ENCODE results near the gene ZNF630.
"Not testable (repeated sequence)": the region's sequence is repeated elsewhere in the genome, so short reads cannot be mapped to it uniquely, and the experiment has no call there.

Gene ZNF630

DNA sequence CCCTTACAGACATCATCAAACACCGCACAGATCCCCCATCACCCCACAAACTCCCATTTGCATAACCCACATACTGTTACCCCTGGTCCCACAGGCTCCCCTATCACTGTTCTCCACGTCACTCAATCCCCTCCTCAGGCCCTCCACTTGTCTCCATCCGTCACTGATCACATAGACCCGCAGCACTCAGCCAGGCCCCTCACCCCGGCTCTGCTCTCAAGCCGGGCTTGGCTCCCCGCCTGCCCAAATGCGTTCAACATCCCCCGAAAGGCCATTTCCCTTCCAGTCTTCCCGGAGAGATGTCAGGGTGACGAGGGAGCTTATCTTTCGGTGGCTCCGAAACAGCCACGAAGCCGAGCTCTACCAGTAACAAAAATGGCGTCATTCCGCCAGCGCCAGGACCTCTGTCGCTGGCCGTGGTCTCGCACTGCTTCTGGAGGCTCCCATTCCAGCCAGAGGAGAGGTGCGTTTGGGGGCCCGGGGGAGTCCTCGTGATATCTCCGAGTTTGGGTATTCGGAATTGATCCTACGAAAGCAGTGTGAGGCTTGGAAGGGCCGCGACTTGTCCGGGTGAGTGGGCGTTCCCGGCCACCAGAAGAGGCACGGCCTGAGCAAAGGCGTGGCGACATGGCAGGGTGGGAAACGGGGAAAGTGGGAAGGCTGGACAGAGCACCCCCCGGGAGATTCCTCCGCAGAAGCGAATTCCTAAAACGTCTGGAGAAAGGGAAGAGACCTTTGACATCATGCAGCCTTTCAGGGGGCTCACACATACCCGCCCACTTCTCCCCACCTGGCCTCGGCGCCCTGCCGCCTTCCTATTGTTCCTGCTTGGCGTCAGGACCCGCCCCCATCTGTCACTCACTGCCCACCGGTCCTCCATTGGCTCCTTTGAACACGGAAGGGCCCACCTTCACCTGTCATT lies at the start of gene ZNF630:
TSS of gene ZNF630 (minus strand) at position 577 of the 922 bp plus-strand sequence. CDS start 4,754 bp downstream, outside the sequence.
- DNase-seq (ENCODE audit: low read depth in 1 of 2, low spot score in 1 of 2), result peak; percentile 22 to 26

DNA sequence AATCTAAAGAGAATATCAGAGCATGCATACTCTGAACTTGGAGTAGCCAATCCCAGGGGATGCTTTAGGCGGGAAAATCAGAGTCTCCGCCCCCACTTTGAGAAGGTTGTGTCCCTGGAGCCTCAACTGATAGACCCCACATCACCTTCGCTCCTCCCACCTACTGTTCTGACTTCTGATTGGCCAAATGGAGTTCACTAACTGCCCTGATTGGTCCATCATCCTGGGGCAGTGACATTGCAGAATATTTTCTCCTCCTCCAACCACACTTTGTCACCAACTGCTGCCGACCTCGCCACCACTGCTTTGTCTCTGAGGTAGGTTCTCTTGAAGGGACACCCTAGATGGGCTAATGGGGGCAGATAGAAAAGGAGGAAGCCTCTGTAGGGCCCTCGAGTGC lies 36.3 kb upstream of the ZNF630 start:
- DNase-seq (ENCODE audit: low read depth in 1 of 2, low spot score in 1 of 2), result no peak

- DNase-seq (ENCODE audit: low read depth in 1 of 2, low spot score in 1 of 2), result no peak
Observed at GRCh38 chrX:48102874-48103374, 31.5 kb upstream of the ZNF630 start.

DNA sequence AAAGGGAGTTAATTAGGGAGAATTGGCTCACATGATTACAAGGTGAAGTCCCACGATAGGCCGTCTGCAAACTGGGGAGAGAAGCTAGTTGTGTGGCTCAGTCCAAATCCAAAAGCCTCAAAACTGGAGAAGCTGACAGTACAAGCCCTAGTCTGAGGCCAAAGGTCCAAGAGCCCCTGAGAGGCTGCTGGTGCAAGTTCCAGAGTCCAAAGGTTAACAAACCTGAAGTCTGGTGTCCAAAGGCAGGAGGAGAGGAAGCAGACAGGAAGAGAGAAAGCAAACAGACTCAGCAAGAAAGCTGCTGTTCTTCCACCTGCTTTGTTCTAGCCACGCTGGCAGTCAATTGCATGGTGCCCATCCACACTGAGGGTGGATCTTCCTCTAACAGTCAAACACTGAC lies 30.0 kb upstream of the ZNF630 start:
- DNase-seq (ENCODE audit: low read depth in 1 of 2, low spot score in 1 of 2), result no peak

DNA sequence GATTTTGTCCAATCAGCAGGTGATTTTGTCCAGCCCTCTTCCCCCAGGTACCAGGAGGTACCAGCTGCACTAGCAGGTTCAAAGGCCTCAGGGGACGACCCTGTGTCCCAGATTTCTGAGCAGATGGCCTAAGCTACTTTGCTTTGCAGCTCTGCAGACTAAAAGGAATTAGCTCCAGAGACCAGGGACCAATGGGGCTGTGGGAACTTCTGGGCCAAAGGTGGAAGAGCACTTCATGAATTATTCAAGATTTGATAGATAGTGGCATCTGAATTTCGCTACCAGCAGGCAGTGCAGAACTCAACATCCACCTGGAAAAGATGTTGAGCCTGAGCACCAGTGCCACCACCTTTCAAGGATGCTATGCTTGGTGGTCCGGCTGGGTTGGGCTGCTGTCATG lies 21.1 kb upstream of the ZNF630 start:
- DNase-seq (ENCODE audit: low read depth in 1 of 2, low spot score in 1 of 2), result not testable (repeated sequence)

DNA sequence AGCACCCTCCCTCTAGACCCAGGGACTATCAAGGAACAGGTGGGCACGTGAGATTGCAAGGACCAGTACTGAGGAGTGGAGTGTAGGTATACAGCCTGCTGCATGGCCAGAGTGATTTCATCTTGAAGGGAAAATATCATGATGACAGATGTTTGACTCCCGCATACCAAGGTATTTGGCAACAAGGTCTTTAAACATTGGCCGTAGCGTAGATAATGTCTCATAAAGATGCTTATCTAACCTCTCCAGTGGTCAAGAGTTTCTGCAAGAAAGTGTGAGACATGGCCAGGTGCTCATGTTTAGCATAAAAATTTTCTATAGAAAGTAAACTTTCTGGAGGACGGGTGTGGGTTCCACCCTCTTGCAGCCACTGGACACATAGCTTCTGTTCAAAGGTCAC lies 18.7 kb upstream of the ZNF630 start:
- DNase-seq (ENCODE audit: low read depth in 1 of 2, low spot score in 1 of 2), result no peak

- DNase-seq (ENCODE audit: low read depth in 1 of 2, low spot score in 1 of 2), result no peak
Observed at GRCh38 chrX:48086082-48086481, 14.6 kb upstream of the ZNF630 start.

- DNase-seq (ENCODE audit: low read depth in 1 of 2, low spot score in 1 of 2), result no peak
Observed at GRCh38 chrX:48083706-48084105, 12.3 kb upstream of the ZNF630 start.

DNA sequence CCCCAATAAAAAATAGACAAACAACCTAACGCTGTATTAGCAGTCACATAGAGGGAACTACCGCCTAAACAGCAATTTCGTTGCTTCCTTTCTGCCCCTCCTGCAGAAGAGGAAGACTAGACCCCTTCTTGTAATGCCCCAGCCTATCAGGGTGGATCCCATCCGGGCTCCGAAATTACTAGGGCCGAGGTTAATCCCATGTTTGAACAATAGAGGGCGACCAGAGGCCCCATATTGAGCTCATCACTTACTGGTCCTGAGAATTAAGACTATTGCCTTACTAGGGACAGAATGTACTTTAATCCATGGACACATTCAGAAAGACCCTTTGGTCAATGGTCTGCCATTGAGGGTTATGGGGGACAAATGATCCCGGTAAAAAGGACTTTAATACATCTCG lies 11.8 kb upstream of the ZNF630 start:
- DNase-seq (ENCODE audit: low read depth in 1 of 2, low spot score in 1 of 2), result peak; percentile 4 to 24

GRCh38 chrX:48076343-48076742 lies 4.9 kb upstream of the ZNF630 start:
- no peak for DNase-seq (ENCODE audit: low read depth in 1 of 2, low spot score in 1 of 2)

DNA sequence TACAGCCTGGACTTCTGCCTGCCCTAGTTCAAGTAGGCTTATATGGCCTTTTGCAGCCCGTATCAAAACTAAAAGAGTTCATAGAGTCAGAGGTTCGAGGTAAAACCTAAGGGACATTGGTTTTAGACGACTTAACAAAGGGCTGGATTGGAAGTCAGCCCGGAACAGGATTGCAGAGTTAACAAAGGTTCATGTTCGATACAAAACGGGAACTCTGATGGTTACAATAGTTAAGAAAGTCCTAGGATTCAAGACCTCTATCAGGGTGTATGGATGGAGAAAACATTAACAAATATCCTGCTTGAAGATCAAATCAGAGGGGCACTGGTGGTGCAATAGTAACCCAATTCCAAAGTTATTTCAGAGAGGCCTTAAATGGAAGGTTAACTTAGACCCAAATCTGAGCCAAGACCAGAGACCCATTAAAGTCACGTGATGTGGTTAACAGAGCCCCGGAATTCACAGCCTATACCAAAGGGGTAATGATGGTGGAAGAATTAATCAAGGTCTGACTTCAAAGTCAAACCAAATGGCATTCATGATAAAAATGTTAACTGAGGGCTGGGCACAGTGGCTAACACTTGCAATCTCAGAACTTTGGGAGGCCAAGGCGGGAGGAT lies 656 bp upstream of the ZNF630 start:
- DNase-seq (ENCODE audit: low read depth in 1 of 2, low spot score in 1 of 2), result no peak

GRCh38 chrX:48068096-48068887 lies 3.1 kb downstream of the ZNF630 start:
- DNase-seq (ENCODE audit: low read depth in 1 of 2, low spot score in 1 of 2), result no peak

GRCh38 chrX:48064261-48064660 lies 7.2 kb downstream of the ZNF630 start:
- no peak for DNase-seq (ENCODE audit: low read depth in 1 of 2, low spot score in 1 of 2)

DNA sequence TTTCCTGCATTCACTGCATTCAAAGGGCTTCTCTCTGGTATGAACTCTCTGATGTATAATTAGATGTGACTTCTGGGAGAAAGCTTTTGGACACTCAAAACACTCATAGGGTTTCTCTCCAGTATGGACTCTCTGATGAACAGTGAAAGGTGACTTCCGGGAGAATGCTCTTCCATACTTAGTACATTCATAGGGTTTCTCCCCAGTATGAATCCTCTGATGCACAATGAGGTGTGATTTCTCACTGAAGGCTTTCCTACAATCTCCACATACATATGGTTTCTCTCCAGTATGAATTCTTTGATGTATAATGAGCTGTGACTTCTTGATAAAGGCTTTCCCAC lies 12.2 kb downstream of the ZNF630 start:
- DNase-seq (ENCODE audit: low read depth in 1 of 2, low spot score in 1 of 2), result no peak

GRCh38 chrX:48058621-48059295 lies 12.7 kb downstream of the ZNF630 start:
- no peak for DNase-seq (ENCODE audit: low read depth in 1 of 2, low spot score in 1 of 2)

- DNase-seq (ENCODE audit: low read depth in 1 of 2, low spot score in 1 of 2), result no peak
Observed at GRCh38 chrX:48046846-48047245, 24.6 kb downstream of the ZNF630 start.

GRCh38 chrX:48045410-48046311 lies 25.8 kb downstream of the ZNF630 start:
- no peak for DNase-seq (ENCODE audit: low read depth in 1 of 2, low spot score in 1 of 2)

DNA sequence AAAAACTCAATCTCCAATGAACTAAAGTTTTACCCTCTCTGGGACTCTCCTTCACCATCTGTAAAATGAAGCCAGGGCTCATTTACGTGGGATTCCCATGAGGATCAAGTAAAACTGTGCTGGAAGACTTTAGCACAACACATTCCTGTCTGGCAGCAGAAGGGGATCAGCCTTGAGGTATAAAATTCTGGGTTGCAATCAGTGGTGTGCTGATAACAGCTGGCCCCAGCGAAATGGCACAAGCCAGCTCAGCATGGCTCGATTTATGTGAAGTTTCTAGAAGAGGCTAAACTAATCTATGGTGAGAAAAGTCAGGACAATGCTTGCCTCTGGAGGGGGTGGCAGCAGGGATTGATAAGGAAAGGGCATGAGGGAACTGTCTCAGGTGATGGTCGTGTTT lies 28.4 kb downstream of the ZNF630 start:
- no peak for DNase-seq (ENCODE audit: low read depth in 1 of 2, low spot score in 1 of 2)

- DNase-seq (ENCODE audit: low read depth in 1 of 2, low spot score in 1 of 2), result no peak
Observed at GRCh38 chrX:48035891-48036290, 35.5 kb downstream of the ZNF630 start.

DNA sequence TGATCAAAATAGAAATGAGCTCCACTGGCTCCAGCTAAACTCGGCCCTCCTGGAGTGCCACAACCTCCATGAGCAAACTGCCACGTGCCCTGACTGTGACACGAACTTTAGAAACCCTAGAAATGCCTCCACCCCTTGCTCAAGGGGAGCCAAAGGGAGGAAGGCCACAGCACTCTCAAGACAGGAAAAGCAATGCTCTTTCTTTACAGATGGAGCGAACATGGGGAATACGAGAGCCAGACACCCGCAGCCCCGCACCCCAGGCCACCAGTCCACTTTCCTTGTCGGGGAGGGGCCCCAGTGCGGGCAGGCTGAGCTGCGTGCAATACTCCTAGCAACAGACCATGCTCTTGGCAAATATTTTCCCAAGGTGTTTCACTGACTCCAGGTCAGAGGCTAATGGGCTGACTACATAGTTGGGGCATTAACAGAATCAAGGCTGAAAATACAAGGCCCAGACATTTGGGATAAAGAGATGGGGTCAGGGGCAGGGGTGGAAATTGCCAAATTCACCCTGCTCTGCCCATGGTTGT lies 40.7 kb downstream of the ZNF630 start:
- DNase-seq (ENCODE audit: low read depth in 1 of 2, low spot score in 1 of 2), result not testable (repeated sequence)
